GM19043 (cell line): ENCODE data around the gene GIMAP2.
A peak's percentile ranks its signal among the peaks of the same experiment; 100 is the strongest.
"Not testable (repeated sequence)": the region's sequence is repeated elsewhere in the genome, so short reads cannot be mapped to it uniquely, and the experiment has no call there.

Experiments used
- ATAC-seq: cut with Tn5 transposase; IDR thresholded peaks from one replicate; pipeline ENCODE4 v1.9.1; 2021; ENCODE audit warnings: low read depth; ENCODE audit not compliant: unreplicated experiment

GIMAP2 gene

GRCh38 chr7:150685219-150686029, at the start of gene GIMAP2:
GIMAP2 (plus strand) TSS chr7:150685706; CDS start chr7:150687060, 1,354 bp downstream.
- peak; percentile 95 for ATAC-seq

DNA sequence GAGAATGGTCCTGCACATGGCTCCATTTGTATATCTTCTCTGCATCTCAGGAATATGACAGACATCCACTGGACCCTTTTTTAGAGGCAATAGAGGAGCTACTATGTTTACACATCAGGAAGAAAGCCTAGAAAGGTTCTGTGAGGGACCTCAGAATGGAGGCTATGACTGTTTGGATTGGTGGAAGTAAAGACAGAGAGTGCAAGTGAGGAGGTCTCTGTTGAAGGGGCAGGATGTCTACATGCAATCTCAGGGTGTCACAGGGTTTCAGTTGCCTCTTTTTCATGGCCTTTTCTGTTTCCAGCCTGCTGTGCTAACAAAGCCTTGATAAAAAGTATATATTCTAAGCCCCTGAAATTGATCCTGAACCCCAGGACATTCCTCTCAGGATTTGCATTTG, 43.7 kb upstream of the GIMAP2 start:
- ATAC-seq, result no peak

DNA sequence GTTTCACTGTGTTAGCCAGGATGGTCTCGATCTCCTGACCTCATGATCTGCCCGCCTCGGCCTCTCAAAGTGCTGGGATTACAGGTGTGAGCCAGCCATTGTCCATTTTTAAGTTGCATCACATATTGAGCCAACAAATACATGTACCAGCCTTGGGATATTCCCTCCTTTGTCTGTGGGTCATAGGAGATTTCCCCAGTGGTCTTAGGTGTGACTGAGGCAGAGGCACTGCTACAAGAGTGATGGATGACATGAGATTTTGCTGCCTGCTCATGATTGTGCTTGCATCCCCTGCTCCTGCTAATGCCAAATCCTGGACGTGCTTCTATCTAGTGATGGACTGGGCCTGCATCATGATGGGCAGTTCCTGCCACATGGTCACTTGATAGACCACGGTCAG, 42.6 kb upstream of the GIMAP2 start:
- no peak for ATAC-seq

GRCh38 chr7:150645259-150646020, 40.1 kb upstream of the GIMAP2 start:
- ATAC-seq, result no peak

DNA sequence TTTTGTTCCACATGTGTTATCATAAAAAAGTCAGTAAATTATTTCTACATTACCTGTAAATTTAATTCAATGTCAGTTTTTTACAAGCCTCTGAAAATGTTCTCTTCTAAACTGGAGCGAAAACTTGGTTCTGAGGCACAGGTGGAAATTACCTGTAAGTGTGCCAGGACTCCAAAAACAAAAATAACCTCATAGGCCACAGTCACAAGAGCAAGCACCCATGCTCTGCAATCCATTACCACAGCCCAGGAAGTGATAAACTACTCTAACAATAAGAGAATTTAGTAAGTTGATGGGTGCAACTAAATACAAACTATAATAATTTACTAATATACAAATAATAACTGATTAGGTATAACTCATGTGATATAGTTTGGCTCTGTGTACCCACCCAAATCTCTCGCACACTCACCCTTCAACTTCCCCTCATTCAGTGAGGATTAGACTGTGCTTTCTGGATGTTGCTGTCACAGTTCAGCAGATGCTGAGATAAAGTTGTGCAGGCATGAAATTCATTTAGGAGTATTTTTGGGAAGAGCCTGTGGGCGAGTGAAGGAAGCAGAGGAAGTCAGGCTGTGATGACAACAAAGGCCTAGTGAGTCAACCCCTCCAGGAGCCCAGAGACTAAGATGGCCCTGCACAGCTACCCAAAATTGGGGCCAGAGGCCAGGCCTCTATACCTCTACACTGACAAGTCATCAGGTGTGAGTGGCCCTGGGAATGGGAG, 37.0 kb upstream of the GIMAP2 start:
- ATAC-seq, result no peak

GRCh38 chr7:150649080-150649385, 36.5 kb upstream of the GIMAP2 start:
- no peak for ATAC-seq

- ATAC-seq, result no peak
Measured at GRCh38 chr7:150654692-150655091, 30.8 kb upstream of the GIMAP2 start.

DNA sequence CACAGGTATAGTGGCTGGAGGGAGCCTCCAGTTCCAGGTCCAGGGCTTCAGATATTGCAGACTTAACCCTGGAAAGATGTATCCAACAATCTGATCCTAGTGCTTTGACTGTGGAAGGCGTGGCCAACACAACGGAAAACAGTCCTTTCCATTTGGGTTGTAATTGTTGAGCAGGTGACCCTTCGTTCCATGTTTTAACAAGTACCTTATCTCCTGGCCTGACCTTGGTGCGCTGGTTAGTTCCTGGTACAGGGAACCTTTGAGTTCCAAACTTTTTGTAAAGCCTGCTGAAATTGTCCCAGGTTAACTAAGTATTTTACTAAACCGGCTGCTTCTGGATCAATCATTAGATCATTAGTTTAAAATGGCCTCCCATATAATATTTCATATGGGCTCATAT, 29.5 kb upstream of the GIMAP2 start:
- ATAC-seq, result no peak

GRCh38 chr7:150657526-150657925, 28.0 kb upstream of the GIMAP2 start:
- ATAC-seq, result no peak

- ATAC-seq, result no peak
Measured at GRCh38 chr7:150660939-150661613, 24.4 kb upstream of the GIMAP2 start.

DNA sequence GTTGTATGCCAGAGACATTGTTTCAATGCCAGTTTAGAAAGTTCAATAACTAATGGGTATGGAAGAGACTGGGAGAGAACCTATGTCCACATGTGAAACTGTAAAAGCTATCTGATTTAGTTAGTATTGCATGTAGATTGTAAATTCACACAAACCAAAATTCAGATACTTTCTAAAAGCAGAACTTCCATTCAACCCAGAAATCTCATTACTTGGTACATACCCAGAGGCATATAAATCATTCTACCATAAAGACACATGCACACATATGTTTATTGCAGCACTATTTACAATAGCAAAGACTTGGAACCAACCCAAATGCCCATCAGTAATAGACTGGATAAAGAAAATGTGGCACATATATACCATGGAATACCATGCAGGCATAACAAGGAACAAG, 22.7 kb upstream of the GIMAP2 start:
- ATAC-seq, result not testable (repeated sequence)

GRCh38 chr7:150663802-150664494, 21.6 kb upstream of the GIMAP2 start:
- peak; percentile 35 for ATAC-seq

GRCh38 chr7:150665089-150665748, 20.3 kb upstream of the GIMAP2 start:
- no peak for ATAC-seq

DNA sequence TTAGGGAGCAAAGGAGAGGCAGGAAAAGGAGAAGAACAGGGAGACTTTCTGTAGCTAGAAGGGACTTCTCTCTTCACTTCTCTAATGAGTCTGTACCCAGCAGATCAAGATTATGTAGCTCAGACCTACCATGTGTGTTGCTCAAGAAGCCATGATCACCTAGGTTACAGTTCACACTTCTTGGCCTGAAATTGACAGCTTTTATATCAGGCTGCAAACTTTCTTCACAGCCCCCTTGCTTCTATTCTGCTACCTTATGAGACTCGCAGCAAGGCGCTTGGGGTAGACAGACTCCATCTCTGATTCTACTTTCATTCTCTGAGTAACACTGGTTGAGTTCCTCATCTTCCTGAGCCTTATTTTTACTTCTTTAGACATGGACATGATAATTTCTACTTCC, 19.6 kb upstream of the GIMAP2 start:
- no peak for ATAC-seq

GRCh38 chr7:150666412-150666811, 19.1 kb upstream of the GIMAP2 start:
- ATAC-seq, result no peak

DNA sequence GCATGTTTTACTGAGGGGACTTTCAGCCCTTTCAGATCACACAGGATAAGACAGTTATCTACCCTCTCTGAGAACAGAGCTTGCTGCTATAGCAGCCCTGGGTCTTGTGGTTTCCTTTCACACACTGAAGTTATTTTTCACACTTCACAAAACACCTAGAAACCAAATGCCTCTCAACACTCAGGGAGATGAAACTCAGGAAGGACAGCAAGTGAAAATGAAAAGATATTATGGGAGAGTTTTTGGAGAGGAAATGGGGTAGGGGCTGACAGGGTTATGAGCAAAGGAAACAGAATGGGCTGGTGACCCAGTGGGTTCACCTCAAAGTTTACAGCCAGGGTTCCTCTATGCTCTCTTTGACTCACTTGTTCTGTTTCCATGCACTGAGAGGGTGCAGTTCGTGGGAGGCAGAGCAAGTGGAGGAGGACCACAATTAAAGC, 17.0 kb upstream of the GIMAP2 start:
- peak; percentile 81 for ATAC-seq

DNA sequence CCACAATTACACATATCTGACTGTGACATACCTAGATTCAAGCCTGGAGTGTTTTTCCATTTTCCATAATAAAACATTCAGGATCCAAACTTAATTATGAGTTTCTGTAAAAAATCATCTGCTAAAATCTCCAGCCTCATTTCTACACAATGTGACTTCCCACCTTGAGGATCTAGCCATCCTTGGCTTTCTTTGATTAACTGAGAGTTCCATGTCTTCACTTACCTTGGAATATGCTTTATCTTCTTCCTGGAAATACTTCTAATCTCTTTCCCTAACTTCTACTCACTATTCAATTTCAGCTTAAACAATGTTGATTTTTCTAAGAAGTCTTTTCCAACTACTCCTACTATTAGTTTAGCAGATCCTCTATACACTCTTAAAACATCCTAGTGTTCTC, 16.5 kb upstream of the GIMAP2 start:
- ATAC-seq, result no peak

DNA sequence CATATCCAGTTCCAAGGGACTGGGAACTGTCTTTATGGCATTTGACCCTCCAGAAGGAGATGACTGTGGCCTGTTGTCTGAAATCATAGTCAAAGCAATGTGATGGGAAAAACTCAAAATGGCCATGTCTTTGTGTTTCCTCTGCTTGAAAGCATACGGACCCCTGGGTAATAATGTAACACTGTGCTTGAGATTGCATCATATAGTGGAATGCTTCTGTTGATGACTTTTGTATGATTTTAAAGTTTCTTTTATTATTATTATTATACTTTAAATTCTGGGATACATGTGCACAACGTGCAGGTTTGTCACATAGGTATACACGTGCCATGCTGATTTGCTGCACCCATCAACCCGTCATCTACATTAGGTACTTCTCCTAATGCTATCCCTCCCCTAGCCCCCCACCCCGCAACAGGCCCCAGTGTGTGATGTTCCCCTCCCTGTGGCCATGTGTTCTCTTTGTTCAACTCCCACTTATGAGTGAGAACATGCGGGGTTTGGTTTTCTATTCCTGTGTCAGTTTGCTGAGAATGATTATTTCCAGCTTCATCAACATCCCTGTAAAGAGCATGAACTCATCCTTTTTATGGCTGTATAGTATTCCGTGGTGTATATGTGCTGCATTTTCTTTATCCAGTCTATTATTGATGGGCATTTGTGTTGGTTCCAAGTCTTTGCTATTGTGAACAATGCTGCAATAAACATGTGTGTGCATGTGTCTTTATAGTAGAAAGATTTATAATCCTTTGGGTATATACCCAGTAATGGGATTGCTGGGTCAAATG, 13.5 kb upstream of the GIMAP2 start:
- not testable (repeated sequence) for ATAC-seq

GRCh38 chr7:150675714-150676113, 9.8 kb upstream of the GIMAP2 start:
- no peak for ATAC-seq
